Fibroblast of upper back skin (primary cell): ENCODE measurements around the gene APLP1.
A peak's percentile ranks its signal among the peaks of the same experiment; 100 is the strongest.
"Not testable (repeated sequence)": the region's sequence is repeated elsewhere in the genome, so short reads cannot be mapped to it uniquely, and the experiment has no call there.

Experiments used
- DNase-seq: peaks from one replicate; pipeline ENCODE4 v3.0.0-alpha.2; 2013

APLP1 gene

GRCh38 chr19:35885904-35886303 lies 17.5 kb downstream of the APLP1 start:
- no peak for DNase-seq

- no peak for DNase-seq
Measured at GRCh38 chr19:35887197-35887596, 18.8 kb downstream of the APLP1 start.

- no peak for DNase-seq
Measured at GRCh38 chr19:35888398-35888797, 20.0 kb downstream of the APLP1 start.

GRCh38 chr19:35889370-35890112 lies 21.2 kb downstream of the APLP1 start:
- DNase-seq = no peak

- DNase-seq = no peak
Measured at GRCh38 chr19:35890113-35890650, 21.8 kb downstream of the APLP1 start.

- not testable (repeated sequence) for DNase-seq
Measured at GRCh38 chr19:35891819-35892218, 23.4 kb downstream of the APLP1 start.

- no peak for DNase-seq
Measured at GRCh38 chr19:35894342-35894741, 26.0 kb downstream of the APLP1 start.

- DNase-seq = no peak
Measured at GRCh38 chr19:35895911-35896642, 27.7 kb downstream of the APLP1 start.

- no peak for DNase-seq
Measured at GRCh38 chr19:35896643-35897040, 28.3 kb downstream of the APLP1 start.

- DNase-seq = no peak
Measured at GRCh38 chr19:35897706-35898451, 29.5 kb downstream of the APLP1 start.

GRCh38 chr19:35898499-35898809 lies 30.1 kb downstream of the APLP1 start:
- DNase-seq = no peak

- DNase-seq = peak; percentile 74
Measured at GRCh38 chr19:35899547-35900214, 31.3 kb downstream of the APLP1 start.

GRCh38 chr19:35901055-35901644 lies 32.8 kb downstream of the APLP1 start:
- DNase-seq = peak; percentile 61

- peak; percentile 51 for DNase-seq
Measured at GRCh38 chr19:35901854-35902661, 33.7 kb downstream of the APLP1 start, which contains the start of gene HCST. TSS of gene HCST (plus strand) at chr19:35902529. CDS start at chr19:35902594, 65 bp downstream.

- no peak for DNase-seq
Measured at GRCh38 chr19:35902870-35903475, 34.6 kb downstream of the APLP1 start.

GRCh38 chr19:35903550-35904179 lies 35.3 kb downstream of the APLP1 start:
- peak; percentile 69 for DNase-seq

- DNase-seq = no peak
Measured at GRCh38 chr19:35904311-35905068, 36.1 kb downstream of the APLP1 start.

- no peak for DNase-seq
Measured at GRCh38 chr19:35905178-35905727, 36.9 kb downstream of the APLP1 start.

GRCh38 chr19:35907377-35907745 lies 39.0 kb downstream of the APLP1 start:
- no peak for DNase-seq
